ENCODE results near the gene C22orf23. TPM values are rescaled to one million over a fixed set of nuclear protein-coding genes. Genes with fewer than 3 reads are reported as not detected.
A peak's percentile ranks its signal among the peaks of the same experiment; 100 is the strongest.

C22orf23 gene
- total and polyA plus RNA-seq, 8 donors = 0.09 to 0.68 (median 0.27) TPM; not detected in 2

GRCh38 chr22:37897807-37898206, 55.6 kb downstream of the C22orf23 start:
- no peaks in the 10 kb centered on the region for H3K9me3 ChIP-seq
- DNase-seq = no peak
- H3K27me3 ChIP-seq = no peaks in the 10 kb centered on the region
- FAIRE-seq = no peak
- ATAC-seq = no peak
- no peaks in the 10 kb centered on the region for H3K36me3 ChIP-seq
- H3K4me3 ChIP-seq = no peak overlapping the region
- peaks cover 18 to 23% (median 22%) of the 10 kb centered on the region in 3 donors for H3K4me1 ChIP-seq
- WGBS, 2 donors = 82% methylated on average over 2 of the region's 2 CpGs
- intact Hi-C loops (cut with DNase I) = no loop called here
- TF ChIP-seq CTCF (IDR thresholded peaks at IDR 0.05) = no peak
- H3K27ac ChIP-seq = peak overlapping the region; percentile 70 to 82 (median 80)

GRCh38 chr22:37896939-37897338, 56.5 kb downstream of the C22orf23 start:
- no peaks in the 10 kb centered on the region for H3K36me3 ChIP-seq
- DNase-seq = no peak
- FAIRE-seq = no peak
- no peaks in the 10 kb centered on the region for H3K9me3 ChIP-seq
- intact Hi-C loops (cut with DNase I) = no loop called here
- no peaks in the 10 kb centered on the region for H3K27me3 ChIP-seq
- TF ChIP-seq CTCF (IDR thresholded peaks at IDR 0.05) = no peak
- H3K4me3 ChIP-seq = no peak overlapping the region
- peaks cover 27 to 32% (median 30%) of the 10 kb centered on the region in 3 donors for H3K4me1 ChIP-seq
- 59 to 73% methylated on average over 3 of the region's 3 CpGs for WGBS, 2 donors
- ATAC-seq = no peak
- H3K27ac ChIP-seq = peak overlapping the region; percentile 41 to 80 (median 61)

GRCh38 chr22:37896181-37896592, 57.2 kb downstream of the C22orf23 start:
- Histone ChIP-seq H3K36me3 (no peaks in the 10 kb centered on the region), H3K4me3 (no peak overlapping the region), H3K27me3 (no peaks in the 10 kb centered on the region), H3K4me1 (peaks cover 30 to 32% (median 30%) of the 10 kb centered on the region in 3 donors), H3K9me3 (no peaks in the 10 kb centered on the region), H3K27ac (peak overlapping the region; percentile 41 to 80 (median 61))
- peak in 3 of 4 donors; percentile 1 to 61 (median 9) for ATAC-seq
- intact Hi-C loops (cut with DNase I) = no loop called here
- FAIRE-seq = no peak
- DNase-seq = no peak
- TF ChIP-seq CTCF (IDR thresholded peaks at IDR 0.05) = no peak
- WGBS, 2 donors = 52 to 63% methylated on average over 5 of the region's 5 CpGs

GRCh38 chr22:37894939-37895670, 58.3 kb downstream of the C22orf23 start:
- H3K27ac ChIP-seq = peak overlapping the region in 1 of 4 donors; percentile 80
- H3K9me3 ChIP-seq = no peaks in the 10 kb centered on the region
- peaks cover 0 to 6% (median 3%) of the 10 kb centered on the region in 3 donors for H3K36me3 ChIP-seq
- DNase-seq = peak in 1 of 6 donors; percentile 46
- 48 to 50% methylated on average over 8 of the region's 8 CpGs for WGBS, 2 donors
- peaks cover 30 to 32% (median 30%) of the 10 kb centered on the region in 3 donors for H3K4me1 ChIP-seq
- ATAC-seq = no peak
- FAIRE-seq = no peak
- no peaks in the 10 kb centered on the region for H3K27me3 ChIP-seq
- intact Hi-C loops (cut with DNase I) = no loop called here
- H3K4me3 ChIP-seq = no peak overlapping the region
- TF ChIP-seq CTCF (IDR thresholded peaks at IDR 0.05) = no peak

- TF ChIP-seq CTCF (IDR thresholded peaks at IDR 0.05) = no peak
- FAIRE-seq (no peak), ATAC-seq (peak; percentile 26 to 70 (median 64)), DNase-seq (peak in 3 of 6 donors; percentile 38 to 47 (median 41))
- Histone ChIP-seq H3K4me1 (peaks cover 30 to 32% (median 30%) of the 10 kb centered on the region in 3 donors), H3K27me3 (no peaks in the 10 kb centered on the region), H3K4me3 (no peak overlapping the region), H3K9me3 (no peaks in the 10 kb centered on the region), H3K27ac (peak overlapping the region; percentile 43 to 64 (median 55)), H3K36me3 (peaks cover 0 to 21% (median 18%) of the 10 kb centered on the region in 3 donors)
- 42 to 47% methylated on average over 5 of the region's 5 CpGs for WGBS, 2 donors
- intact Hi-C loops (cut with DNase I) = no loop called here
These were observed 59.8 kb downstream of the C22orf23 start for GRCh38 chr22:37893583-37893983.
